HCT116 (cell line): Measurements from ENCODE around the gene SHMT1. TPM values are rescaled to one million over a fixed set of nuclear protein-coding genes. Genes with fewer than 3 reads are reported as not detected.

Experiments used
- ATAC-seq: fragments of 200-7000 bp; cut with Tn5 transposase; 2 replicates; pipeline ENCODE4 v1.9.1; 2020; ENCODE audit warnings: mild to moderate bottlenecking, moderate library complexity
- BruUV-seq: library from RNA; stranded (reverse); fragments of 400-500 nt; replicated peaks from 2 replicates; lab custom pipeline; 2021; lab: Mats Ljungman, UMichigan
- CTCF ChIA-PET: fragments of 300-600 bp; sonication (Branson Sonifier 250); formaldehyde crosslinking; loops from one replicate; lab custom pipeline; 2021; ENCODE audit warnings: antibody characterized with exemption; lab: Charles Lee
- POLR2A ChIA-PET: fragments of 300-600, 350-600 bp; sonication (Branson Sonifier 250); formaldehyde crosslinking; loops from one replicate; lab custom pipeline; 2021; ENCODE audit warnings: antibody characterized with exemption; lab: Charles Lee
- RAD21 ChIA-PET, 2 experiments: fragments of 300-600 bp; sonication (Branson Sonifier 250); formaldehyde crosslinking; loops; one replicate each; lab custom pipeline; 2023; ENCODE audit warnings: low total read pairs in 2 of 2; ENCODE audit not compliant: uncharacterized antibody in 2 of 2, unreplicated experiment in 2 of 2, low non-redundant PET in 1 of 2; lab: Charles Lee
- DNase-seq: peaks from one replicate; pipeline ENCODE4 v3.0.0-alpha.2; 2010; ENCODE audit warnings: low read depth, low spot score
- H2AFZ ChIP-seq: fragments of 200-600 bp; shearing (Covaris generic), sonication (generic); 2 replicates; pipeline ENCODE4 v1.6.1; 2017; ENCODE audit warnings: low read depth, mixed run types, mixed read lengths, antibody characterized with exemption, low read length; ENCODE audit not compliant: poor library complexity, severe bottlenecking
- H3K27ac ChIP-seq: 2 replicates; pipeline ENCODE4 v1.5.1; 2012; ENCODE audit warnings: low read depth, low read length
- H3K27me3 ChIP-seq: fragments of 200-600 bp; sonication (generic); 2 replicates; pipeline ENCODE4 v1.6.1; 2016; ENCODE audit warnings: mixed run types, low read length, mixed read lengths; ENCODE audit not compliant: insufficient read depth
- H3K36me3 ChIP-seq, 2 experiments: fragments of 200-500 bp in 1 of 2; fragments of 200-600 bp in 1 of 2; sonication (Bioruptor generic) in 1 of 2; sonication (generic) in 1 of 2; 2 replicates each; pipeline versions ENCODE4 v1.5.1 to v1.6.1; 2014 to 2016; ENCODE audit warnings: low read length in 2 of 2, inconsistent platforms in 1 of 2, mixed read lengths in 1 of 2, mixed run types in 1 of 2; ENCODE audit not compliant: insufficient read depth in 2 of 2, control insufficient read depth in 1 of 2
- H3K4me1 ChIP-seq, 2 experiments: fragments of 200-600 bp in 1 of 2; sonication (generic) in 1 of 2; 2 replicates each; pipeline versions ENCODE4 v1.5.1 to v1.6.1; 2012 to 2017; ENCODE audit warnings: low read length in 2 of 2, inconsistent platforms in 1 of 2, mild to moderate bottlenecking in 1 of 2, mixed read lengths in 1 of 2, mixed run types in 1 of 2, moderate library complexity in 1 of 2; ENCODE audit not compliant: insufficient read depth in 2 of 2, control insufficient read depth in 1 of 2
- H3K4me2 ChIP-seq: fragments of 200-600 bp; sonication (generic); 2 replicates; pipeline ENCODE4 v1.6.1; 2017; ENCODE audit warnings: mixed run types, low read length, mixed read lengths
- H3K4me3 ChIP-seq, 2 experiments: fragments of 200-600 bp in 1 of 2; sonication (generic) in 1 of 2; replicated peaks in 1 of 2; 2 replicates each; pipeline ENCODE4 v1.5.1; 2011 to 2016; ENCODE audit warnings: low read length in 2 of 2, control low read depth in 1 of 2, low read depth in 1 of 2, mild to moderate bottlenecking in 1 of 2, mixed read lengths in 1 of 2, mixed run types in 1 of 2
- H3K79me2 ChIP-seq: fragments of 200-600 bp; sonication (generic); 2 replicates; pipeline ENCODE4 v1.6.1; 2017; ENCODE audit warnings: mild to moderate bottlenecking, mixed run types, low read length, moderate library complexity, mixed read lengths; ENCODE audit not compliant: insufficient read depth
- H3K9ac ChIP-seq: fragments of 200-600 bp; sonication (generic); 2 replicates; pipeline ENCODE4 v1.6.1; 2016; ENCODE audit warnings: low read length, mixed read lengths
- H3K9me2 ChIP-seq: fragments of 200-600 bp; sonication (generic), shearing (Covaris generic); 2 replicates; pipeline ENCODE4 v1.6.1; 2017; ENCODE audit warnings: mixed run types, mild to moderate bottlenecking, moderate library complexity; ENCODE audit not compliant: insufficient read depth
- H3K9me3 ChIP-seq, 2 experiments: fragments of 200-500 bp in 1 of 2; fragments of 200-600 bp in 1 of 2; sonication (Bioruptor generic) in 1 of 2; sonication (generic) in 1 of 2; 2 replicates each; pipeline ENCODE4 v1.6.1; 2014 to 2017; ENCODE audit warnings: low read length in 2 of 2, mixed read lengths in 2 of 2, inconsistent platforms in 1 of 2, low read depth in 1 of 2, mild to moderate bottlenecking in 1 of 2, mixed run types in 1 of 2, moderate library complexity in 1 of 2; ENCODE audit not compliant: control insufficient read depth in 1 of 2, insufficient read depth in 1 of 2
- H4K20me1 ChIP-seq: fragments of 200-600 bp; sonication (generic), shearing (Covaris generic); 2 replicates; pipeline ENCODE4 v1.6.1; 2017; ENCODE audit warnings: mixed run types, mild to moderate bottlenecking, moderate library complexity; ENCODE audit not compliant: insufficient read depth
- CEBPB ChIP-seq: IDR thresholded peaks from 2 replicates; pipeline ENCODE4 v1.6.1; 2012; ENCODE audit warnings: low read depth
- EZH2 ChIP-seq: fragments of 200-600 bp; sonication (generic); IDR thresholded peaks from 2 replicates; pipeline ENCODE4 v1.6.1; 2017; ENCODE audit warnings: antibody characterized with exemption, mixed run types
- EZH2phosphoT487 ChIP-seq: fragments of 200-600 bp; IDR thresholded peaks from 2 replicates; pipeline ENCODE4 v1.6.1; 2018; ENCODE audit warnings: antibody characterized with exemption, borderline replicate concordance
- JUND ChIP-seq: IDR thresholded peaks from 2 replicates; pipeline ENCODE4 v1.6.1; 2012
- POLR2A ChIP-seq: IDR thresholded peaks from 2 replicates; pipeline ENCODE4 v1.7.0; 2011; ENCODE audit warnings: borderline replicate concordance; ENCODE audit not compliant: insufficient read depth, insufficient read length; ENCODE audit errors: extremely low read depth
- POLR2AphosphoS5 ChIP-seq: IDR thresholded peaks from 2 replicates; pipeline ENCODE4 v1.6.1; 2011; ENCODE audit warnings: mild to moderate bottlenecking, low read depth, low read length, moderate library complexity
- RAD21 ChIP-seq: IDR thresholded peaks from 2 replicates; pipeline ENCODE4 v1.6.1; 2012; ENCODE audit warnings: low read depth, mild to moderate bottlenecking
- SIN3A ChIP-seq: IDR thresholded peaks from 2 replicates; pipeline ENCODE4 v1.6.1; 2012; ENCODE audit warnings: low read depth
- SP1 ChIP-seq: IDR thresholded peaks from 2 replicates; pipeline ENCODE4 v1.6.1; 2012; ENCODE audit warnings: low read depth
- SRF ChIP-seq: IDR thresholded peaks from 2 replicates; pipeline ENCODE4 v1.6.1; 2012; ENCODE audit warnings: low read depth
- TCF7L2 ChIP-seq: IDR thresholded peaks from 2 replicates; pipeline ENCODE4 v1.7.0; 2011; ENCODE audit warnings: borderline replicate concordance, inconsistent platforms; ENCODE audit not compliant: insufficient read depth, insufficient read length; ENCODE audit errors: extremely low read depth
- YY1 ChIP-seq: IDR thresholded peaks from 2 replicates; pipeline ENCODE4 v1.6.1; 2011; ENCODE audit warnings: low read length, low read depth, moderate library complexity, mild to moderate bottlenecking; ENCODE audit not compliant: insufficient replicate concordance; ENCODE audit errors: extremely low read depth
- ZFX ChIP-seq: fragments of 450-650 bp; IDR thresholded peaks from 2 replicates; pipeline ENCODE4 v1.6.1; 2017
- ZNF274 ChIP-seq: fragments of 200-500 bp; sonication (Bioruptor generic); IDR thresholded peaks from 2 replicates; pipeline ENCODE4 v1.6.1; 2014; ENCODE audit warnings: mild to moderate bottlenecking, low read depth, low read length, inconsistent platforms
- intact Hi-C: fragments of 100-400 bp; cut with micrococcal nuclease; formaldehyde crosslinking; loops from 2 replicates; pipeline ENCODE4 v1.10.0; 2022
- total RNA-seq: library from RNA; stranded (reverse); gene quantifications from one replicate; pipeline ENCODE4 v1.2.1, GENCODE V29; 2021; ENCODE audit not compliant: unreplicated experiment
- TF ChIP-seq, protein P1 (sequence below), 3 experiments: fragments of 200-600 bp in 1 of 3; sonication (generic) in 1 of 3; IDR thresholded peaks in 2 of 3; conservative IDR thresholded peaks in 1 of 3; 2 replicates each; pipeline ENCODE4 v1.5.1; 2012 to 2017; ENCODE audit warnings: low read depth in 2 of 3, low read length in 2 of 3, antibody characterized with exemption in 1 of 3, borderline replicate concordance in 1 of 3, control low read depth in 1 of 3, mild to moderate bottlenecking in 1 of 3, mixed read lengths in 1 of 3, mixed run types in 1 of 3, moderate library complexity in 1 of 3; ENCODE audit not compliant: insufficient read depth in 1 of 3
- TF ChIP-seq, protein P2 (sequence below): IDR thresholded peaks from 2 replicates; pipeline ENCODE4 v1.6.1; 2012
- TF ChIP-seq, protein P3 (sequence below): IDR thresholded peaks from 2 replicates; pipeline ENCODE4 v1.6.1; 2012
- TF ChIP-seq, protein P4 (sequence below): IDR thresholded peaks from 2 replicates; pipeline ENCODE4 v1.6.1; 2011; ENCODE audit warnings: mild to moderate bottlenecking, low read length, moderate library complexity; ENCODE audit not compliant: insufficient replicate concordance; ENCODE audit errors: extremely low read depth

The SHMT1 gene
- total RNA-seq, 1 experiment from 2014 or later: 46.5 TPM

- DNase-seq (no peak), ATAC-seq (no peak)
- no peaks in the 10 kb centered on the region for H3K79me2 ChIP-seq
- TF ChIP-seq ZNF274: no peak
- TF ChIP-seq POLR2AphosphoS5: no peak
- TF ChIP-seq, protein P1, sequence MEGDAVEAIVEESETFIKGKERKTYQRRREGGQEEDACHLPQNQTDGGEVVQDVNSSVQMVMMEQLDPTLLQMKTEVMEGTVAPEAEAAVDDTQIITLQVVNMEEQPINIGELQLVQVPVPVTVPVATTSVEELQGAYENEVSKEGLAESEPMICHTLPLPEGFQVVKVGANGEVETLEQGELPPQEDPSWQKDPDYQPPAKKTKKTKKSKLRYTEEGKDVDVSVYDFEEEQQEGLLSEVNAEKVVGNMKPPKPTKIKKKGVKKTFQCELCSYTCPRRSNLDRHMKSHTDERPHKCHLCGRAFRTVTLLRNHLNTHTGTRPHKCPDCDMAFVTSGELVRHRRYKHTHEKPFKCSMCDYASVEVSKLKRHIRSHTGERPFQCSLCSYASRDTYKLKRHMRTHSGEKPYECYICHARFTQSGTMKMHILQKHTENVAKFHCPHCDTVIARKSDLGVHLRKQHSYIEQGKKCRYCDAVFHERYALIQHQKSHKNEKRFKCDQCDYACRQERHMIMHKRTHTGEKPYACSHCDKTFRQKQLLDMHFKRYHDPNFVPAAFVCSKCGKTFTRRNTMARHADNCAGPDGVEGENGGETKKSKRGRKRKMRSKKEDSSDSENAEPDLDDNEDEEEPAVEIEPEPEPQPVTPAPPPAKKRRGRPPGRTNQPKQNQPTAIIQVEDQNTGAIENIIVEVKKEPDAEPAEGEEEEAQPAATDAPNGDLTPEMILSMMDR (IDR thresholded peaks at IDR 0.05 in 2 of 3, conservative IDR thresholded peaks at IDR 0.05 in 1 of 3; ENCODE audit: borderline replicate concordance in 1 of 3, insufficient read depth in 1 of 3, low read depth in 2 of 3, low read length in 2 of 3): no peak
- TF ChIP-seq CEBPB: no peak
- TF ChIP-seq SP1: no peak
- TF ChIP-seq POLR2A: no peak
- TF ChIP-seq SIN3A: no peak
- TF ChIP-seq JUND: no peak
- TF ChIP-seq, protein P2, sequence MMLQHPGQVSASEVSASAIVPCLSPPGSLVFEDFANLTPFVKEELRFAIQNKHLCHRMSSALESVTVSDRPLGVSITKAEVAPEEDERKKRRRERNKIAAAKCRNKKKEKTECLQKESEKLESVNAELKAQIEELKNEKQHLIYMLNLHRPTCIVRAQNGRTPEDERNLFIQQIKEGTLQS: no peak
- TF ChIP-seq SRF: no peak
- TF ChIP-seq, protein P3, sequence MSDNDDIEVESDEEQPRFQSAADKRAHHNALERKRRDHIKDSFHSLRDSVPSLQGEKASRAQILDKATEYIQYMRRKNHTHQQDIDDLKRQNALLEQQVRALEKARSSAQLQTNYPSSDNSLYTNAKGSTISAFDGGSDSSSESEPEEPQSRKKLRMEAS: no peak
- no peak for TF ChIP-seq TCF7L2
- TF ChIP-seq ZFX: no peak
- no peak for TF ChIP-seq EZH2phosphoT487
- TF ChIP-seq YY1: no peak
- no peak for TF ChIP-seq EZH2
- no peak for TF ChIP-seq RAD21
- TF ChIP-seq, protein P4, sequence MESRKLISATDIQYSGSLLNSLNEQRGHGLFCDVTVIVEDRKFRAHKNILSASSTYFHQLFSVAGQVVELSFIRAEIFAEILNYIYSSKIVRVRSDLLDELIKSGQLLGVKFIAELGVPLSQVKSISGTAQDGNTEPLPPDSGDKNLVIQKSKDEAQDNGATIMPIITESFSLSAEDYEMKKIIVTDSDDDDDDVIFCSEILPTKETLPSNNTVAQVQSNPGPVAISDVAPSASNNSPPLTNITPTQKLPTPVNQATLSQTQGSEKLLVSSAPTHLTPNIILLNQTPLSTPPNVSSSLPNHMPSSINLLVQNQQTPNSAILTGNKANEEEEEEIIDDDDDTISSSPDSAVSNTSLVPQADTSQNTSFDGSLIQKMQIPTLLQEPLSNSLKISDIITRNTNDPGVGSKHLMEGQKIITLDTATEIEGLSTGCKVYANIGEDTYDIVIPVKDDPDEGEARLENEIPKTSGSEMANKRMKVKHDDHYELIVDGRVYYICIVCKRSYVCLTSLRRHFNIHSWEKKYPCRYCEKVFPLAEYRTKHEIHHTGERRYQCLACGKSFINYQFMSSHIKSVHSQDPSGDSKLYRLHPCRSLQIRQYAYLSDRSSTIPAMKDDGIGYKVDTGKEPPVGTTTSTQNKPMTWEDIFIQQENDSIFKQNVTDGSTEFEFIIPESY: no peak
- intact Hi-C loops: no loop called here
- H3K4me1 ChIP-seq: no peaks in the 10 kb centered on the region
- H2AFZ ChIP-seq: no peak overlapping the region
- no peaks in the 10 kb centered on the region for H4K20me1 ChIP-seq
- H3K9me2 ChIP-seq: no peaks in the 10 kb centered on the region
- peaks cover 13 to 22% of the 10 kb centered on the region in 2 experiments; a peak in 3 of 4 replicates for H3K36me3 ChIP-seq
- no TSS peak for BruUV-seq
- CTCF ChIA-PET: interaction anchor here (0.5 kb wide), 1 partner anchor 551 kb away, joined by 3 read pairs; no protein-coding TSS in a partner anchor
- no peaks in the 10 kb centered on the region for H3K9me3 ChIP-seq
- RAD21 ChIA-PET: no interaction called here
- no peak overlapping the region for H3K4me2 ChIP-seq
- H3K27ac ChIP-seq: no peak overlapping the region
- H3K9ac ChIP-seq: no peak overlapping the region
- no peak overlapping the region for H3K4me3 ChIP-seq
- no peaks in the 10 kb centered on the region for H3K27me3 ChIP-seq
- POLR2A ChIA-PET: no interaction called here
Observed at GRCh38 chr17:18332909-18333489, 30.4 kb downstream of the SHMT1 start.
